T-cell (primary cell): ENCODE results near the gene FBXO24. TPM values are rescaled to one million over a fixed set of nuclear protein-coding genes. Genes with fewer than 3 reads are reported as not detected.

Experiments
- ATAC-seq, 4 experiments: fragments of 200-7000 bp in 3 of 4; fragments of 150-1000 bp in 1 of 4; cut with Tn5 transposase; replicated peaks in 1 of 4; 1 replicate in 3 of 4; 2 replicates in 1 of 4; pipeline ENCODE4 v1.10.0; 2021; ENCODE audit warnings: moderate library complexity in 3 of 4, mild to moderate bottlenecking in 2 of 4, moderate number of reproducible peaks in 1 of 4
- CTCF ChIA-PET, 2 donors: fragments of 300-600 bp; sonication (Branson Sonifier 250); formaldehyde crosslinking; loops; one replicate each; lab custom pipeline; 2022; ENCODE audit warnings: antibody characterized with exemption in 2 of 2; lab: Charles Lee
- POLR2A ChIA-PET, 2 donors: fragments of 300-600 bp; sonication (Branson Sonifier 250); formaldehyde crosslinking; loops; one replicate each; lab custom pipeline; 2022; ENCODE audit warnings: antibody characterized with exemption in 2 of 2; lab: Charles Lee
- DNase-seq, 35 experiments: peaks; one replicate each; pipeline versions ENCODE4 v3.0.0 to v3.0.0-alpha.2; 2013 to 2023
- H3K27ac ChIP-seq: one replicate; pipeline ENCODE4 v1.5.1; 2013; ENCODE audit warnings: low read length
- H3K27me3 ChIP-seq, 2 experiments: replicated peaks in 1 of 2; 1 replicate in 1 of 2; 2 replicates in 1 of 2; pipeline versions ENCODE4 v1.6.1 to v1.7.0; 2013; ENCODE audit warnings: low read length in 1 of 2, mixed read lengths in 1 of 2; ENCODE audit not compliant: control insufficient read depth in 2 of 2, insufficient read depth in 2 of 2; ENCODE audit errors: extremely low read depth in 1 of 2
- H3K36me3 ChIP-seq, 2 donors: 1 replicate in 1 of 2; 2 replicates in 1 of 2; pipeline versions ENCODE4 v1.6.1 to v1.7.0; 2013; ENCODE audit warnings: low read length in 1 of 2; ENCODE audit not compliant: control insufficient read depth in 2 of 2, insufficient read depth in 1 of 2; ENCODE audit errors: extremely low read depth in 1 of 2
- H3K4me1 ChIP-seq, 2 experiments: 1 replicate in 1 of 2; 2 replicates in 1 of 2; pipeline versions ENCODE4 v1.6.1 to v1.7.0; 2013; ENCODE audit warnings: low read length in 2 of 2, mixed read lengths in 1 of 2; ENCODE audit not compliant: insufficient read depth in 2 of 2, control insufficient read depth in 1 of 2; ENCODE audit errors: extremely low read depth in 1 of 2
- H3K4me3 ChIP-seq, 2 donors: 1 replicate in 1 of 2; 2 replicates in 1 of 2; pipeline versions ENCODE4 v1.5.1 to v1.7.0; 2013; ENCODE audit warnings: mild to moderate bottlenecking in 2 of 2, low read length in 1 of 2, moderate library complexity in 1 of 2; ENCODE audit not compliant: control insufficient read depth in 1 of 2; ENCODE audit errors: extremely low read depth in 1 of 2
- H3K9me3 ChIP-seq: 2 replicates; pipeline ENCODE4 v1.7.0; 2013
- H3K27ac Mint-ChIP-seq, 2 donors: one replicate each; pipeline ENCODE4 v1.8.0; 2020 to 2021; ENCODE audit warnings: mild to moderate bottlenecking in 2 of 2, mixed read lengths in 2 of 2
- H3K27me3 Mint-ChIP-seq, 2 donors: one replicate each; pipeline ENCODE4 v1.8.0; 2021 to 2022; ENCODE audit warnings: mixed read lengths in 2 of 2
- H3K36me3 Mint-ChIP-seq: one replicate; pipeline ENCODE4 v1.8.0; 2021; ENCODE audit warnings: mixed read lengths
- H3K4me1 Mint-ChIP-seq, 3 donors: one replicate each; pipeline ENCODE4 v1.8.0; 2020 to 2022; ENCODE audit warnings: mixed read lengths in 3 of 3, mild to moderate bottlenecking in 1 of 3
- H3K4me3 Mint-ChIP-seq, 3 donors: one replicate each; pipeline ENCODE4 v1.8.0; 2020 to 2022; ENCODE audit warnings: mild to moderate bottlenecking in 3 of 3, mixed read lengths in 3 of 3, moderate library complexity in 3 of 3
- H3K9me3 Mint-ChIP-seq, 3 donors: one replicate each; pipeline ENCODE4 v1.8.0; 2020 to 2022; ENCODE audit warnings: mixed read lengths in 3 of 3
- WGBS: methylation state at CpG from one replicate; pipeline ENCODE4 v1.1.5; 2013; ENCODE audit warnings: missing lambda C conversion rate; ENCODE audit not compliant: insufficient coverage; 5-methylcytosine and 5-hydroxymethylcytosine counted together
- total RNA-seq, 35 experiments: library from RNA in 6 of 35; stranded (reverse) in 6 of 35; fragments of 120-200 nt in 1 of 35; gene quantifications; one replicate each; pipeline versions ENCODE4 v1.2.1 to v1.2.4 and lab custom pipeline; 2013 to 2026

The FBXO24 gene
- total RNA-seq, 5 donors from 2014 or later (not counting 1 experiment from before 2014, with no cell fraction given) = 0.70 to 1.7 (median 1.3) TPM

- H3K4me3 Mint-ChIP-seq = peak overlapping the region; percentile 94 to 98 (median 97)
Measured at GRCh38 chr7:100612730-100613390, 26.7 kb downstream of the FBXO24 start.

GRCh38 chr7:100613412-100614175, 27.5 kb downstream of the FBXO24 start:
- ATAC-seq (no peak), DNase-seq (peak in 1 of 35 experiments; percentile 34)
- Histone ChIP-seq H3K9me3 (no peaks in the 10 kb centered on the region), H3K36me3 (peaks cover 0 to 3% of the 10 kb centered on the region in 2 donors), H3K27ac (no peak overlapping the region), H3K27me3 (no peaks in the 10 kb centered on the region), H3K4me1 (peaks cover 7 to 30% of the 10 kb centered on the region in 2 experiments), H3K4me3 (peak overlapping the region; percentile 82 to 85)
- H3K4me1 Mint-ChIP-seq = peaks cover 16 to 29% (median 23%) of the 10 kb centered on the region in 3 donors
- H3K4me3 Mint-ChIP-seq = peak overlapping the region; percentile 73 to 94 (median 82)
- no peak overlapping the region for H3K27ac Mint-ChIP-seq
- ChIA-PET CTCF (interaction anchor here (0.5 to 2.1 kb wide), 12 partner anchors 13 to 480 kb away, joined by 3 to 17 read pairs (median 4); partner anchors contain the start of genes FBXO24 (in 1 of the 2), LRCH4 (in 1 of the 2) and POP7 (in 1 of the 2)), POLR2A (interaction anchor here (0.5 to 0.6 kb wide), 3 partner anchors 12 to 173 kb away, joined by 3 to 4 read pairs (median 3); partner anchors contain the start of gene PCOLCE (in 1 of the 2))
- H3K9me3 Mint-ChIP-seq = no peaks in the 10 kb centered on the region
- H3K27me3 Mint-ChIP-seq = no peaks in the 10 kb centered on the region
- 79% methylated on average over 6 of the region's 13 CpGs for WGBS
- peaks cover 3% of the 10 kb centered on the region for H3K36me3 Mint-ChIP-seq

More at GRCh38 chr7:100612730-100613390, 26.7 kb downstream of the FBXO24 start:
- H3K4me3 ChIP-seq = peak overlapping the region; percentile 82 to 85
- no peaks in the 10 kb centered on the region for H3K27me3 Mint-ChIP-seq
- peaks cover 7 to 30% of the 10 kb centered on the region in 2 experiments for H3K4me1 ChIP-seq
- peaks cover 0 to 3% of the 10 kb centered on the region in 2 donors for H3K36me3 ChIP-seq
- H3K27me3 ChIP-seq = no peaks in the 10 kb centered on the region
- 6% methylated on average over 16 of the region's 29 CpGs for WGBS
- ChIA-PET POLR2A (interaction anchor here (0.6 to 1.4 kb wide), 6 partner anchors 13 to 184 kb away, joined by 3 to 9 read pairs (median 4); partner anchors contain the start of genes FBXO24 (in 1 of the 2), POP7 (in 1 of the 2) and ZCWPW1 (in 1 of the 2)), CTCF (interaction anchor here (0.6 to 2.1 kb wide), 15 partner anchors 14 to 479 kb away, joined by 3 to 17 read pairs (median 6); partner anchors contain the start of genes FBXO24 (in 1 of the 2), GNB2 (in 1 of the 2), LRCH4 (in 1 of the 2) and POP7 (in 1 of the 2))
- peaks cover 3% of the 10 kb centered on the region for H3K36me3 Mint-ChIP-seq
- ATAC-seq (no peak), DNase-seq (peak in 19 of 35 experiments; percentile 16 to 62 (median 33))
- H3K4me1 Mint-ChIP-seq = peaks cover 16 to 29% (median 23%) of the 10 kb centered on the region in 3 donors
- H3K9me3 Mint-ChIP-seq = no peaks in the 10 kb centered on the region
- no peak overlapping the region for H3K27ac ChIP-seq
- H3K27ac Mint-ChIP-seq = peak overlapping the region; percentile 39 to 80
- H3K9me3 ChIP-seq = no peaks in the 10 kb centered on the region

- H3K4me3 Mint-ChIP-seq = peak overlapping the region in 1 of 3 donors; percentile 94
- no peak overlapping the region for H3K27ac Mint-ChIP-seq
- POLR2A ChIA-PET = interaction anchor here in 1 of 2 donors (1.0 kb wide), 1 partner anchor 55 kb away, joined by 3 read pairs; no protein-coding TSS in a partner anchor
Measured at GRCh38 chr7:100614308-100614861, 28.3 kb downstream of the FBXO24 start.

GRCh38 chr7:100620239-100620638, 34.1 kb downstream of the FBXO24 start:
- DNase-seq = no peak
- H3K27me3 ChIP-seq = no peaks in the 10 kb centered on the region
- no peaks in the 10 kb centered on the region for H3K4me1 ChIP-seq
- H3K36me3 ChIP-seq = peaks cover 0 to 3% of the 10 kb centered on the region in 2 donors
- no peaks in the 10 kb centered on the region for H3K9me3 Mint-ChIP-seq
- ChIA-PET CTCF (interaction anchor here in 1 of 2 donors (0.6 kb wide), 1 partner anchor 10 kb away, joined by 3 read pairs; no protein-coding TSS in a partner anchor), POLR2A (interaction anchor here in 1 of 2 donors (0.6 kb wide), 1 partner anchor 50 kb away, joined by 3 read pairs; no protein-coding TSS in a partner anchor)
- H3K9me3 ChIP-seq = no peaks in the 10 kb centered on the region
- peaks cover 4 to 7% (median 6%) of the 10 kb centered on the region in 3 donors for H3K4me1 Mint-ChIP-seq
- 87% methylated on average over 3 of the region's 6 CpGs for WGBS
- H3K4me3 Mint-ChIP-seq = no peak overlapping the region
- no peak overlapping the region for H3K27ac ChIP-seq
- no peak overlapping the region for H3K4me3 ChIP-seq
- H3K36me3 Mint-ChIP-seq = peaks cover 8% of the 10 kb centered on the region
- H3K27ac Mint-ChIP-seq = no peak overlapping the region
- ATAC-seq = no peak
- H3K27me3 Mint-ChIP-seq = no peaks in the 10 kb centered on the region

More at GRCh38 chr7:100614308-100614861, 28.3 kb downstream of the FBXO24 start:
- Histone ChIP-seq H3K27ac (no peak overlapping the region), H3K4me3 (no peak overlapping the region), H3K9me3 (no peaks in the 10 kb centered on the region), H3K4me1 (peaks cover 7 to 30% of the 10 kb centered on the region in 2 experiments), H3K27me3 (no peaks in the 10 kb centered on the region), H3K36me3 (peaks cover 0 to 3% of the 10 kb centered on the region in 2 donors)
- peaks cover 3% of the 10 kb centered on the region for H3K36me3 Mint-ChIP-seq
- no peak for ATAC-seq
- H3K27me3 Mint-ChIP-seq = no peaks in the 10 kb centered on the region
- peaks cover 16 to 29% (median 23%) of the 10 kb centered on the region in 3 donors for H3K4me1 Mint-ChIP-seq
- no peak for DNase-seq
- WGBS = no CpG with 5 or more reads among the region's 6 CpGs
- CTCF ChIA-PET = interaction anchor here (0.6 to 1.1 kb wide), 4 partner anchors 13 to 91 kb away, joined by 3 to 4 read pairs (median 3); partner anchors contain the start of gene POP7 (in 1 of the 2)
- no peaks in the 10 kb centered on the region for H3K9me3 Mint-ChIP-seq

DNA sequence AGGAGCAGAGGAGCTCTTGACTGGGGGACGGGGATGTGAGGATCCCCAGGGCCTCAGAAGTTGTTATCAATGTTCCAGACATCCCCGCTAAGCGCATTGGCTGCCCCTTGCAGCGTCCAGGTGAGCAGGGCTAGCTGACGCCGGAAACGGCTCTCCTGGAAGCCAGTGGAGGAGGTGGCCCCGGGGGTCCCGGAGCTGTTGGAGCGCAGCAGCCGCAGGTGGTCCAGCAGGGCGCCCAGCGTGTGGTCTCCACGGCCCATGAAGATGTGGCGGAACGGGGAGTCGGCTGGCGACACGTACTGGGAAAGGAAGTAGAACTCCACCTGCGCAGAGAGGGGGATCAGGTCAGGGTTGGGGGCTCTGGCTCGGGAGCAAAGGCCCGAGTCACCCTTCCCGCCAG, 34.7 kb downstream of the FBXO24 start:
- Histone ChIP-seq H3K4me1 (peaks cover 0 to 3% of the 10 kb centered on the region in 2 experiments), H3K4me3 (no peak overlapping the region), H3K27me3 (no peaks in the 10 kb centered on the region), H3K9me3 (no peaks in the 10 kb centered on the region), H3K36me3 (peaks cover 0 to 3% of the 10 kb centered on the region in 2 donors), H3K27ac (no peak overlapping the region)
- Mint-ChIP-seq H3K27me3 (no peaks in the 10 kb centered on the region), H3K36me3 (peaks cover 8% of the 10 kb centered on the region), H3K4me1 (peaks cover 8 to 12% (median 10%) of the 10 kb centered on the region in 3 donors), H3K4me3 (no peak overlapping the region), H3K9me3 (no peaks in the 10 kb centered on the region), H3K27ac (no peak overlapping the region)
- POLR2A ChIA-PET = no interaction called here
- no peak for DNase-seq
- no peak for ATAC-seq
- WGBS = 93% methylated on average over 22 of the region's 23 CpGs
- CTCF ChIA-PET = no interaction called here
